GM12872 (cell line): ENCODE measurements around the gene MAP2K4.

Source experiments
- CTCF ChIP-seq: IDR thresholded peaks from 3 replicates; pipeline ENCODE4 v1.5.1; 2011; ENCODE audit warnings: low read depth, mild to moderate bottlenecking, low read length, moderate library complexity; ENCODE audit not compliant: insufficient read depth

MAP2K4 gene

GRCh38 chr17:12074346-12074745, 53.7 kb downstream of the MAP2K4 start:
- TF ChIP-seq CTCF, result no peak

GRCh38 chr17:12077773-12078172, 57.1 kb downstream of the MAP2K4 start:
- TF ChIP-seq CTCF, result no peak

- no peak for TF ChIP-seq CTCF
Measured at GRCh38 chr17:12078791-12079190, 58.1 kb downstream of the MAP2K4 start.

GRCh38 chr17:12081720-12082119, 61.0 kb downstream of the MAP2K4 start:
- no peak for TF ChIP-seq CTCF

GRCh38 chr17:12085076-12085949, 64.6 kb downstream of the MAP2K4 start:
- TF ChIP-seq CTCF, result no peak

- TF ChIP-seq CTCF, result no peak
Measured at GRCh38 chr17:12088035-12088434, 67.4 kb downstream of the MAP2K4 start.

- no peak for TF ChIP-seq CTCF
Measured at GRCh38 chr17:12089809-12090384, 69.2 kb downstream of the MAP2K4 start.
